GM18909 (cell line): Measurements from ENCODE around the gene COL27A1.

Experiments used
- ATAC-seq: cut with Tn5 transposase; IDR thresholded peaks from one replicate; pipeline ENCODE4 v1.9.1; 2021; ENCODE audit warnings: mild to moderate bottlenecking; ENCODE audit not compliant: unreplicated experiment, poor library complexity

Gene COL27A1

DNA sequence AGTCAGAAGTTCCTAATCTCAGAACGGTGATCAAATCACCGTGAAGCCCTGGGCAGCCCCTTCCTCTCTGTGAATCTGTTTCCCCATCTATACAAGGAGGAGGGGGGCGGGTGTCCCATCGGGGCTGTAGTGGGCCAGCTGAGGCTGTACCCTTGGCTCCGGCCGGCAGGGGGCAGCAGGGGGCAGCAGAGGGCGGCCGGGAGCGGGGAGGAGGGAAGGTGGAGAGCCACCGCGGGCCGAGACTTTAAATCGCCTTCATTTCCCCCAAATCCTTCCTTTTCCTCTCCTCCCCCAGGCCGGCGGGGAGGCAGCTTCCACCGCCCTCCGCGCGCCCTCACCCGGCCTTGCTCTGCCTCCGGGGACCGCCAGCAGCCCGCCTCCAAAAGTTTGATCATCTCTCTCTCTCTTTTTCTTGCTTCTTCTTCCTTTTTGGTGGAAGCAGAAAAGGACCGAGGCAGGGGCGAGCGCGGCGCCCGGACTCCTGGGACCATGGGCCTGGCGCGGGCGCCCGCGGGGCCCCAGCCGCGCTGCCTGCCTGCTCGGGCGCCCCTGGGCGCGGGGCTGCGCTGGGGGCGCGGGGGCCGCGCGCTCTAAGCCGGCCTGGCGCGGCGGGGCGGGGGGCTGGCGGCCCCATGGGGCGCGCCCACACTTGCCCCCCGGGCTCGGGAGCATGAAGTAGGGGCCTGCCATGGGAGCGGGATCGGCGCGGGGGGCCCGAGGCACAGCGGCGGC, at the start of gene COL27A1:
TSS of gene COL27A1 (plus strand) at position 275 of the 732 bp plus-strand sequence. CDS start at position 689, 414 bp downstream.
- peak; percentile 85 for ATAC-seq

DNA sequence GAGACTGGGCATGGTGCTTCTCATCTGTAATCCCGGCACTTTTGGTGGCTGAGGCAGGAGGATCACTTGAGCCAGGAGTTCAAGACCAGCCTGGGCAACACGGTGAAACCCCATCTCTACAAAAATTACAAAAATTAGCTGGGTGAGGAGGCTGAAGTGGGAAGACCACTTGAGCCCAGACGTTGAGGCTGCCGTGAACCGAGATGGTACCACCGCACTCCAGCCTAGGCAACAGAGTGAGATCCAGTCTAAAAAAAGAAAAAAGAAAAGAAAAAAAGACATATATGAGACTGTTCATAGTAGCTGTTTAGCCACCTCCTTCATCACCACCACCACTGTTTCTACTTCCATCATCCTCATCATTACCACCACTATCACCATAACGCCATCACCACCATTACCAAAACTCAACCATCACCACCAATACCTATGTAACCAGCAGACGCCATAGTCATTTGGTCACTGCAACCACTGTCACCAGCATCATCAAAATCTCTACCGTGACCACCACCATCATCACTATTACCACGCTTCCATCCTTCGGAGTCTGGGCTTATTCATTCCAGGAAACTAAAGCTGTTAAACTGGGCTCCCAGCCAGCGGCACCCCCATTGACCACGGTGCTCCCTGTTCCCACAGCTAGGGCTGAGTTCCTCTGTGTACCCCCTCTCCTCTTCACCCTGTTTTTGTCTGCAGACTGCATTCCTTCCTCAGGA, 47.9 kb upstream of the COL27A1 start:
- no peak for ATAC-seq

DNA sequence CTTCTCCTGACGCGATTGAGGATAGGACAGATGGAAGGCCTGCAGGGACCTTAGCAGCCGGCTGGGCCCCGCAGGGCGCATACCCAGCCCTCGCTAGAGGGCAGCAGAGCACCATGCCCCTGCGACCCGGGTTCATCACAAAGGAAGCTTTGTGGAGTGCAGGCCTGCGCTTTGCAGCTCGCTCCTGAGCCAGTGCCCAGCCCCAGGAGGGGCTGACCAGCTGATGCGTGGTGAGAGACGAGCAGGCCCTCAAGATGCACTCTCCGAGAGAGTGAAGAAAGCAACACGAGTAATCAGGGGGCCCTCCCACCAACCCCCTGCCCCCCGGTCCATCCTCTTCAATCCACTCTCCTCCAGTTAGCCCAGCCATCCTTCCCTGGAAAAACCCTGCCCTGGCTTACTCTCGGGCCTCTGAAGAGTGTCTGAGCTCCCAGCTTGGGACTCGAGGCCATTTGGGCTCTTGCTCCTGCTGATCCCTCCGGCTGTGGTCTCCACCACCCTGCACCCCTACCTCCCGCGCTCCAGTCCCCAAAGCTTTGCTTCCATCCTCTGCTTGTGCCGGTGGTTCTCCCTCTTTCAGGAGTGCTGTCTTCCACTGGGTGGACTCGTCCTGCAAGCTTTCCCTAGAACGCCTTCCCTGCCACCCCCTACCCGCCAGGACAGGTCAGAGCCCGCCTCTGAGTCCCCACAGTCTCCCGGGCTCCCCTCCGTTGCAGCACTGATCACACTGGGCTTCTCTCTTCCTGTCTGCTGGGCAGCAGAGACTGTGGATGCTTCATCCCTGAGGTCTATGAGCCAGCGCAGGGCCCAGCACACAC, 47.1 kb upstream of the COL27A1 start:
- ATAC-seq: no peak

DNA sequence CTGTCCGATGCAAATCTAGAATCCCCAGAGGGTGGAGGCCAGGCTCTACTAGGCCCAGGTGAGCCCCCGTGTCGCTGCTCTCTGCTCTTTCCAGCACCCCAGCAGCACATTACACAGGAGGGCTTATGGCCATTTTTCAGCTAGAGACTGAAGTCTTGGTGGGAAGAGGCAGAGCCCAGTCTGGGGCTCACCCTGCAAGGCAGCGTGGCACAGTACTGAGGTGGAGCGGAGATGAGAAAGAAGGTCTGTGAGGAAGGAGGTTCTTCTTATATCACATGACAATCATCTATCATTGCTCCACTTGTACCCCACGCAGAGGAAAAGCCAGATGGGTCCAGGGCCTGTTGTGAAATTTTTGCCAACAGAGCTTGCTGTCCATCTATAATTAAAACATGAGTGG, 46.2 kb upstream of the COL27A1 start:
- no peak for ATAC-seq

DNA sequence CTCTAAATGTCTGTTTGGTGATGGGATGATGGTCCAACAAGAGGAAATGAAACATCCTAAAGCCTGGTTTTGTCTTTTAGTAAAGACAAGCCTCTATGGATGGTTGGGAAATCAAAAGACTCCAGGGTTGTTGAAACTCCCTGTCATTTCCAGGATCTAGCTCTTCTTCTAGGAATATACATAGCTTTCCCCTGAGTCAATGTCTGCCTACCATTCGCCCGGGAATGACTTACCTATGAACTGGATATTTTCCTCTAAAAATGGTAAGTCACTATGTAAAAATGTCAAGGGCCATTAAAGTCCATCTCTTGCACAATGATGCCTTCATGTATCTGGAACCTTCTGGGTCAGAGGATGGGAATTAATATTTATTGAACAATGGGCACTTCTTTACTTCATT, 45.2 kb upstream of the COL27A1 start:
- no peak for ATAC-seq

DNA sequence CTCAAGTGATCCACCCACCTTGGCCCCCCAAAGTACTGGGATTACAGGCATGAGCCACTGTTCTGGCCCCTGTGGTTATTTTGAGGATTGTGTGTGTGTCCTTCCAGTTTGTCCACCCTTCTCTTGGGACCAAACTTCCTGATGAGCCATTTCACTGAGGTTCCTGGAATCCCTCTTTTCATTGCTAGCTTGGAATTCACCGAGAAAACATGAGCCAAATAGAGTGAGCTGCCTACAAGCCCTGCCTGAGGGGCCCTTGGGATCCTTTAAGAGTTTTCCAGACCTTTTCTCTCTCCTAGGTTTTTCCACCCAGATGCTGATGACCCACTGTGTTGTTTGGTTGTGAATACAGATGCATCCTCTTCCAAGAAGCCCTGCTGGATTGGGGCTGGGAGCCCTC, 43.0 kb upstream of the COL27A1 start:
- no peak for ATAC-seq

DNA sequence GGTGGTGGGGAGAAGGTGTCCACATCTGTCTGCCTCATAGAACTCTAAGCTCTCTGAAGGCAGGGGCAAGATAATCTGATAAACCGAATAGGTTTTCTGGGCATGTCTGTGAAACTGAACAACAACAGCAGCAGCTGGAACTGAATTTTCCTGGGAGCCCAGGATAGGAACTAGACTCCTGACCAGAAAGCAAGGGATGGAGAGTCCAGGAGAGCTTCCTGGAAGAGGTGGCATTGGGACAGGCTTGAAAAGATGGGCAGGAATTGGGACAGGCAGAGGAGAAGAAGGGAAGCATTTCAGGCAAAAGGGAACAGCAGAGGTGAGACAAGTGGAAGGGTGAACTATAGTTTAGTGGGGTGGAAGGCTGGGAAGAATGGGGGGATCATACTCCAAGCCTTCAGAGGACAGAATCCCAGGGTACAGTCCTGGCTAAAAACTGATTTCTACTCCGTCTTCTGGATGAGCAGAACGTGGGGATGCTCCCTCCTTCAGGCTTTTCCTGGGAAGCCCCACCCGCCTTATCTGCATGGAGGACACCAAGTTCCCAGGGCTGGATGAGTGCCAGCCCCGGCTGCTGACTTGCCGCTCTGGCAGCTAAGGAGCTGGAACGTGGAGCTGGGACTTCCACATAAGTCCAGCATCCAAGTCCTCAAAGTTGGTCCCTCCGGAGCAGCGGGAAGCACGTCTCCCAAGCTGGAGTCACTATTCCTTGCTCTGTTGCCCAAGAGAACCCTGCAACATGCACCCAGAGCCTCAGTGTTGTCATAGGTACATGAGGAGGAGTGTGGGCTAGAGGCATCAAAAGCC, 42.4 kb upstream of the COL27A1 start:
- no peak for ATAC-seq

DNA sequence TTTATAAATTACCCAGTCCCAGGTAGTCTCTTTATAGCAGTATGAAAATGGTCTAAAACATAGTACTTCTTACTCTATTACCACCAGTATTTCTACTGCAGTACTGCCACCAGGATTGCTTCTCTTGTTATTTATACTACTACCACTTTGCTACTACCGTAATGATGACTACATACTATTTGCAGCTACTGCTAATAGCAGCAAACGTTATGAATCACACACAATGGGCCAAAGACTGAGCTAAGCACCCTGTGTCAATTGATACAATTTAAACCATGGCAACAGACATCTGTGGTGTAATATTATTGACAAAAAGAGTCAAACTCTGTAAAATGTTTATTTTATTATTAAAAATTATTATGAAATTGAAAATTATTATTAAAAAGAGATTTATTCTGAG, 41.0 kb upstream of the COL27A1 start:
- ATAC-seq: no peak

DNA sequence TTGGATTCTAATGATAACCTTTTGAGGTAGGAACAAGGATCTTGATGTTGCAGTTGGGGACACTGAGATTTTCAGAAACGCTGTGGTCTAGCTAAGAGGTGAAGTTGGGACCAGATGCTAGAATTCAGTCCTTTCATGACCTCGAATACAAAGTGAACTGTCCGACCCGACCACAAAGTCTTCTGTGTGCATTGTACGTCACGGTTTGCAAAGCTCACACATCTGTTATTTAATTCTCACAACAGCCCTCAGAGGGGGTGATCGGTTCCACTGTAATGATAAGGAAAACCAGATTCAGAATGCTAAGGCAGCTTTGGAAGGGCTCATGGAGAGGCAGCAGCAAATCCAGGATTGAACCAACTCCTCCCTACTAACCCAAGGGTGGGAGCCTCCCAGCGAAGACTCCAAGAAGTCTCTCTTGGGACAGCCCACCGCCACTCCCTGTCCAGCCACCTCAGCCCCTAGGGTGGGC, 39.6 kb upstream of the COL27A1 start:
- no peak for ATAC-seq

DNA sequence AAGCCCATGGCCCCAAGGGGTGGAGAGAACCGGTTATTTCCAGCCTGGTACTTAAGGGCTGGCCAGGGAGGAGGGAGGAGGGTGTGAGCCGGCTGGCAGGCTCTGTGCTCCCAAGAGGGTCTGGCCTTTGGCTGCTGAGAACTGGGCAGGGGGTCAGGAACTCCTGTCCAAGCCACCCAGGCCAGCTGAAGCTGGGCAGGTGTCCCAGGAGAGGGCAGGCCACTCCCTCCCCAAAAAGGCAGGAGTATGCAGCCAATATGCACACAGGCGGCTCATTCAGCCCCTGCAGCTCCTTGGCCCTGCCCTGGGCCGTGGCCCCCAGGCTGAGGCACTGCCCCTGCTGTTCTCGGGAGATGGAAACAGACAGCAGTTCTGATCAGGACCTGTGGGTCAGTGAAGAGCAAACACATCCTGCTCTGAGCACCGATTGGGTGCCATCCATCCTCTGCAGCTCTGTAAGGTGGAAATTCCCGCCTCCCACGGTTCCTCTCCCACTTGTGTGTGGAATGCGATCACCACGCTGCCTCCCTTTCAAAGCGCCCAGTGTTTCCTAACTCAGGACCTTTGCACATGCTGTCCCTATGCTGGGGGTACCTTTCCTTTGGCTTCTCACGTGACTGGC, 39.1 kb upstream of the COL27A1 start:
- no peak for ATAC-seq

DNA sequence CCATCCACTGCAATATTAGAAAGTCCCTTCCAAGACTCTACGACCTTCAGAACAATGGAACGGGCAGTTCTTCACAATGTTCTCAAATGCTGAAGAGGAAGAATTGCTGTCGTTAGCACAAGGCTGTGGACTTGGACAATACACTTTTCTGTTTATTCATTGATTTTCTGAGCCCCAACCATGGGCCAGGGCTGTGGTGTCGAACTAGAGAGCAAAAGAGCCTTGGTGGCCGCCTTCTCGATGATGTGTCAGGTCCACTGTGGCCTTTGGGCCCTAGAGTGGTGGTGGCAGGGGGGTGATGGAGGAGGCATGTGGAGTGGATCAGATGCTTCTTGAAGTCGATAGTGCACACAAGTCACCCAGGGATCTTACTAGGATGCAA, 37.7 kb upstream of the COL27A1 start:
- ATAC-seq: no peak

DNA sequence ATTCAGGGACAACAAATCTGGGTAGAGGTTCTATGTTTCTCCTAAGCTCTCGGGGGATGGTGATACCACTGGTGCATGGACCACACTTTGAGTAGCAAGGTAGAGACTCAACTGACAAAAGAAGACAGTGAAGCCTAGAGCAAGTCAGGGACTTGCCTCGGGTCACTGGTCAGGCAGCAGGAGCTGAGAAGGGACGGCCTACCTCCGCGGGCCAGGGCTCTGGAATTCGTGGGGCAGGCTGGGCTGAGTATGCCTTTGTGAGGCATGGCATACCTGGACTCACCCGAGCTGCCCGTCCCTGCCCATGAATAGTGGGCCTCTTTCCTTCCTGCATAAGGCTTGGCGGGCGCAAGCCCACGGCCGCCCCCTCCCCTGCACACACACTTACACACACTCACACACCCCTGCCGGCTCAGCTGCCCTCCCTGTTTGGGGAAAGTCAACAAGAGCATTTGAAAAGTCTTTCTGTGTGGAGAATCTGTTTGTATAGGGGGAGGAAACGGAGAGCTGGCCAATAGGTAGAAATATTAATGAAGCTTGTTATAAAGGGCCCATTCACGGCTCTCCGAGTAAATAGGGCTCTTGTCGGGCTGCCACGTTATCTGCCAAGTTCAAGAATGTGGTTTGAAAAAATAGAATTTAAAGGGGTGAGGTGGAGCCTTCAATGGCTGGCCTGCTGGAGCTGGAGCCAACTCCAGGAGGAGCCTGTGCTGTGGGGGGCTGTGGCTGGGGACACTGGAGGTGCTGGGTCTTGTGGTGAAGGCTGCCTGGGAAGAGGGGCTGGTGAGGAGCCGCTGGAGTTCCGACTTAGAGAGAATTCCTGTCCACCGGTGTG, 37.1 kb upstream of the COL27A1 start:
- no peak for ATAC-seq

DNA sequence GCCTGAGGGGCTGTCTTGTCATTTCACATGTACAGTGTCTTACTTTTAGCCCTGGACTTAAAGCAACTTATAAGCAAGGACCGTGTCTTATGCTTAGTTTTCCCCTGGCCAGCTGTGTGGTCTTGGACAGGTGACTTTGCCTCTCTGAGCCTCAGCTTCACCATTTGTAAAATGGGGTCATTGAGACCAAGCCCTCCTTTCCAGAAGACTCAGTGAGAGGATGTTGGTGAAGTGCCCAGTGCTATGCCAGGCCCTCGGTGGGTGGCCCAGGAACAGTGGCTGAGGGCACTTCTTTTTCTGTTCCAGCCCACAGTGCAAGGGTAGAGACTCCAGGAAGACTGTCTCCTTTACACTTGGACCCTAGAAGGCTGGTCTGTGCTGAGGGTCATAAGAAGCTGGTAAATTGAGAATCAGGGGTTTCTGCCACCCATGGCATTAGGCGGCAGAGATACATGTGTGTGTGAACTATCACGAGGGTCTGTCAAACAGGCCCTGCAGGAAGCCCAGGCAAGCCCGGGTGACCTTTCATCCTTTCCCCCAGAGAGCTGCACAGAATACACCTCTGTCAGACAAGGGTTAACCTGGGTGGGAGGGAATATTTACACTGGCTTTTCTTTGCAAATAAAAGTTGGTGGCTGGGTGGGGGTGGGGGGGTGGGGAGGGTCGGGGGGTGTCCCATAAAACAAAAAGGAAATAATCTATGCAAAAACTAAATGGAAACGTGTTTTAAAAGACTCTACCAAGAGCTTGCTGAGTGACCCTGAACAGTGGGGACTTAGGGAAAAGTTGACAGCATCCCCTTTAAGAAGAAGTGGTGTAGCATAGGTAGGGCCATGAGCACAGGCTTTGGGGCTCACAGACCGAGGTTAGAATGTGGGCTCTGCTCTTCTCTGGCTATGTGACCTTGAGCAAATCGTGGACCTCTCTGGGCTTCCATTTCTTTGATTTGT, 35.8 kb upstream of the COL27A1 start:
- ATAC-seq: no peak

DNA sequence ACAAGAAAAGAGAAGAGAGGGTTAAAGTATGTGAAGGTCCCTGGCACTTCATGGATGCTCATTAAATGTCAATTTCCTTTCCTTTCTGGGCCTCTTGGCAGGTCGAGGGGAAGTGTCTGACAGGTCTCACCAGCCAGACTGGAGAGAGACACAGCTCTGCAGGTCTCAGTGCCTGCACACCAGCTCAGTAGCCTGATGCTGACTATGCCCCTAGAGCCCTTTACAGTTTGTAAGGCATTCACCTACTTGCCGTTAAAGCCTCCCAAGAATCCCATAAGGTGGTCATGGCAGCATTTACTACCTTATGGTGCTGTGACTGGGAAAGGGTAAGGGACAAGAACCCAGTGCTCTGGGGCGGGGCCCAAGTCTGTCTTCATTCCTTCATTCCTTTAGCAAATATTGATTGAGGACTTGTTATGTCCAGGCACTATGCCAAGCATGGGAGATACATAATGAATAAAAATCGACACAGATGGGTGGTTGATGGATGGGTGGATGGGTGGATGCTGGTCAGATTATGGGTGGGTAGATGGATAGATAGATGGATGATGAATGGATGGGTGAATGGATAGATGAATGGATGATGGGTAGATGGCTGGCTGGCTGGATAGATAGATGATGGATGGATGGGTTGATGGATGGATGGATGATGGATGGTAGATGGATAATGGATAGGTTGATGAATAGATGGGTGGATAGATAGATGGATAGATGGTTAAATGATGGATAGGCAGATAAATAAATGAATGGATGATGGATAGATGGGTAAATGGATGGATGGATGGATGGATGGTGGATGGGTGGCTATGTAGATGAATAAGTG, 34.9 kb upstream of the COL27A1 start:
- no peak for ATAC-seq

DNA sequence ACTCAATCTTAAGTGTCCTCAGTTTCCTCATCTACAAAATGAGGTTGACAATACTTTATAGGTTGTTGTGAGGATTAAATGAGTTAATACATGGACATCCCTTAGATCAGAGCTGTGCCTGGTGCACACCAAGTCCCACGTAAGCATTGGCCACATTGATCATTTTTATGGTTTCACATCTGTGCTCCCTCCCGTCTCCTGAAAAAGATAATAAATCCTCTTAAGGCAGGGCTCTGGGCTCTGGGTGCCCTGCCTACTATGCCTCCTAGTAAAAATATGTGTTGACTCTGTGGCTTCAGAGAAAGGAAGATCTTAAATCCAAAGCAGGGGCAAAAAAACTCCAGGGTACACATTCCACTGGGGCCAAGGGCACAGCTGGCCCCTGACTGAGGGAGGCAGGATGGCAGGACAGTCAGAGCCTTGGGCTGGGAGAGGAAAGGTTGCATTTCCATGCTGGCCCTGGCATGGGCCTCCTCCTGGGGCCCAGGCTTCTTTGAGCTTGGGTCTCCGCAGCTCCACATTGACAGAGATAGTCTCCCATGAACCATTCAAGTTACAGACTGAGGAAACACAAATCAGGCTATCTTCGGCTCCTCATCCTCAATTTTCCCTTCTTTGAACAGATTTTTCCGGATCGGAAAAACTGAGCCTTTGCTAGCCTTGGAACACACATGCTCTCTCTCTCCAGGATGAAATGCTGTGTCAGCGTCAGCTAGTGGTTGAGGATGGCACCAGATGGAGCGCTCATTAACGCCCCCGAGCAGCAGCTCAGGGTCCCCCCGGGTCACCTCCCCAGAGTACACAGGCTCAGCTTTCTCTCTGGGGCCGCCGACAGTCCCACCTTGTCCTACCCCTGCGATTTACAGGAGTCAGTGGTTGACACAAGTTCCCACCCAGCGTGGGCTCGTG, 33.9 kb upstream of the COL27A1 start:
- no peak for ATAC-seq
